GM10847 (cell line): ENCODE results near the gene UNC119.

Experiments
- POLR2A ChIP-seq: IDR thresholded peaks from 2 replicates; pipeline ENCODE4 v1.6.1; 2011; ENCODE audit not compliant: insufficient read length; ENCODE audit errors: extremely low read depth

UNC119 gene

GRCh38 chr17:28503420-28503819 lies 49.0 kb downstream of the UNC119 start:
- no peak for TF ChIP-seq POLR2A

GRCh38 chr17:28501421-28502284 lies 50.8 kb downstream of the UNC119 start:
- peak; percentile 1 for TF ChIP-seq POLR2A

- TF ChIP-seq POLR2A = peak; percentile 14
Observed at GRCh38 chr17:28500712-28501379, 51.6 kb downstream of the UNC119 start.

- no peak for TF ChIP-seq POLR2A
Observed at GRCh38 chr17:28499684-28500357, 52.6 kb downstream of the UNC119 start.

GRCh38 chr17:28499364-28499664 lies 53.1 kb downstream of the UNC119 start:
- TF ChIP-seq POLR2A = no peak

- no peak for TF ChIP-seq POLR2A
Observed at GRCh38 chr17:28498652-28499363, 53.6 kb downstream of the UNC119 start.

- no peak for TF ChIP-seq POLR2A
Observed at GRCh38 chr17:28497931-28498330, 54.5 kb downstream of the UNC119 start.
